ENCODE data around the gene NEURL1B.
"Not testable (repeated sequence)": the region's sequence is repeated elsewhere in the genome, so short reads cannot be mapped to it uniquely, and the experiment has no call there.

NEURL1B gene

DNA sequence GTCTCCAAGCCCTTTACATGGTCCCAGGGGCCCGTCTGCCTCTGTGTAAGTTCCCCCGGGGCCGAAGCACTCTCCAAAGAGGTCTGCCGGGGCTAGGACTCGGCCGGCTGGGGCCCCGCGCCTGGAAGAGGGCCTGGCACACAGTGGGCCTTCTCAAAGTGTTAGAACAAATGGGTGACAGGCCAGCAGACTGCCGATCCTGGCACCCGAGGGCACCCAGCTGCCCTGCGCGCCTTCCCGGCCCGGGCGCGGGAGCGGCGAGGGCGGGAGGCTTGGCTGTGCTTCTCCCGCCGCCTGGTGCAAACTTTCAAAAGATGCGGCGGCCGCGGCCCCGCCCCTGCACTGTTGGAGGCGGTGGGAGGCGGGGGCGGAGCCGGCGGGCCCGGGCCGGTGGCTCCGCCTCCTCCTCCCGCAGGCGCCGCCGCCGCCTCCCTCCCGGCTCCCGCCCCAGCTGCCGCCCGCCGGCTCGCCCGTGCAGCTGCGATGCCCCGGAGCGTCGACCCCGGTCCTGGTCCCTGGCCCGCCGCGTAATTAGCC is at the start of gene NEURL1B:
Gene NEURL1B, plus strand, starts transcription at position 442 of the 537 bp plus-strand sequence. CDS start 144 bp downstream, outside the sequence.
- DNase-seq: no peak

DNA sequence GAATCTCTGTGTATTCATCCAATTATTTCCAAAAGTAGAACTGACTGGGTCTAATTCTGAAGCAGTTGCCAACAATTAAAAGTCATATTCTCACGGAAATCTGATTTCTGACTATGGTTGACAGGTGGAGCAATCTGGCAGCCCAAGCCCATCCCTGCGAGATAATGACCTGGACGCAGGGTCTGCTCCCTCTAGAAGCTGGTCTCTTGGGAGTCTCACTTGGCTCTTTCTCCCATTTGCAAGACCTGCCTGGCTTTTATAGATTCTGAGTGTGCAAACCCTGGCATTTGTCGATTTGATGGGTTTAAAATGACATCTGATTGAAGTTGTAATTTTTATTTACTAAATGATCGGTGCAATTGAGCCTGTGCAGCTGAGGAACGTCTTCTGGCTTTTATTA is 49.4 kb upstream of the NEURL1B start:
- DNase-seq: no peak

GRCh38 chr5:172592881-172593280 is 48.2 kb upstream of the NEURL1B start:
- no peak for DNase-seq

GRCh38 chr5:172593306-172593705 is 47.8 kb upstream of the NEURL1B start:
- DNase-seq: no peak

DNA sequence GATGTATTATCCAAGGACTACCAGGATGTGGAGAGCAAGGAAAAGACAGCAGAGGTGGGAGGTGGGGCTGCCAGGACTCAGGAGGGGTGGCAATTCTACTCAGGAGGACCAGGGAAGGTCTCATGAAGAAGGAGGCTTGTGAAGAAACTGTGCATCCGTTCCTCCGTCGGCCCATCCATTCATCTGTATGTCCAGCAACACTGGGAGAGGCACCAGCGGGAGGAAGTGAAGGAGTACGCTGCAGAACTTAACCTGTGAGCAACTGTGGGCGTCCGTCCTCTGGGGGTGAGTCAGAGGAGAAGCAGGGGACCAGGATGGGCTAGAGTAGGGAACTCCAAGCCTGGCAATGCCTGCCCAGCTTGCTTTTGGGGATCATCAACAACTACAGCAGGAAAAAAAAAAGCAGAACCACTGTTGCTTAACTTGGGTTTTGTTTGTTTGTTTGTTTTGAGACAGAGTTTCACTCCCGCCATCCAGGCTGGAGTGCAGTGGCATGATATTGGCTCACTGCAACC is 47.3 kb upstream of the NEURL1B start:
- no peak for DNase-seq

DNA sequence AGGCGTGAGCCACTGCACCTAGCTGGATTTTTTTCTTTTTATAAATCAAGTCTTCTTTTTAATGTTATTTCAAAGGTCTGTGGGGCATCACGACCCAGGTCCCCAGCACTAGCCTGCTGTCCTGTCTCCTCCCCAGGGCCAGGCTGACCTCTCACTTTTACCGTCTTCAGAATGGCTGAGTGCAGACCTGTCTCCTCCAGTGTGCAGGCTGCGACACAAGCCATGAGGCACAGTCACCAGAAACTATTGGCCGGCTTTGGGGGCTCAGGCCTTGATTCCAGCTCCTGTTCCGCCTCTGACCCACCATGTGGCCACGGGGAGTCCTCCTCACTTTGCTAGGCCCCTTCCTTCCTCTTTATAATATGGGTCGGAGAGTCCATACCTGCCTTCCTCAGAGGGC is 46.6 kb upstream of the NEURL1B start:
- DNase-seq: no peak

DNA sequence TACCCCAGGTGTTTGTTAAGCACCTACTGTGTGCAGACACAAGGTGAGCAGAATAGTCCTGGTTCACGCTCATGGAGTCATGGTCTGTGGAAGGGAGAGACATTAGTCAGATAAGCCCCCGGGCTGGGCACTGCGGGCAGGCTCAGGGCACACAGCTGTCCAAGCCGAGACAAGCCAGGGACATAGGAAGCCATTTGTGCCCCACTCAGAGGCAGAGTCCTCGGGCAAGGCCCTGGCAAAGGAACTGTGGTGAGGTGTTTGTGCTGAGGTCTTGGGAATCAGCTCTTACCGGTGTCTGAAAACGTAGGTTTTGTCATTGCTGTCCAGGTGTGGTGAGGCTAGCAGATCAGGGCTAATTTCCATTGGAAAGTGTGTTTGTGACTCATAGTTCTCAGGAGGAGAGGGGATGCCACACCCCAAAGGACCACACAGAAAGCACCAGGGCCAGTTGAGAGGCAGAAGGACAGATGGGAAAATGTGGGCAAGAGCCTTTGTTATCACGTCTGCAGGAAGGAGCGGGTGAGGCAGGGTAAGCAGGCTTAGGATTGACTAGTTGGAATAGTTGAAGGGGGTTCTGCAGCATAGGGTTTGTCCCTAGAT is 46.1 kb upstream of the NEURL1B start:
- DNase-seq: no peak

DNA sequence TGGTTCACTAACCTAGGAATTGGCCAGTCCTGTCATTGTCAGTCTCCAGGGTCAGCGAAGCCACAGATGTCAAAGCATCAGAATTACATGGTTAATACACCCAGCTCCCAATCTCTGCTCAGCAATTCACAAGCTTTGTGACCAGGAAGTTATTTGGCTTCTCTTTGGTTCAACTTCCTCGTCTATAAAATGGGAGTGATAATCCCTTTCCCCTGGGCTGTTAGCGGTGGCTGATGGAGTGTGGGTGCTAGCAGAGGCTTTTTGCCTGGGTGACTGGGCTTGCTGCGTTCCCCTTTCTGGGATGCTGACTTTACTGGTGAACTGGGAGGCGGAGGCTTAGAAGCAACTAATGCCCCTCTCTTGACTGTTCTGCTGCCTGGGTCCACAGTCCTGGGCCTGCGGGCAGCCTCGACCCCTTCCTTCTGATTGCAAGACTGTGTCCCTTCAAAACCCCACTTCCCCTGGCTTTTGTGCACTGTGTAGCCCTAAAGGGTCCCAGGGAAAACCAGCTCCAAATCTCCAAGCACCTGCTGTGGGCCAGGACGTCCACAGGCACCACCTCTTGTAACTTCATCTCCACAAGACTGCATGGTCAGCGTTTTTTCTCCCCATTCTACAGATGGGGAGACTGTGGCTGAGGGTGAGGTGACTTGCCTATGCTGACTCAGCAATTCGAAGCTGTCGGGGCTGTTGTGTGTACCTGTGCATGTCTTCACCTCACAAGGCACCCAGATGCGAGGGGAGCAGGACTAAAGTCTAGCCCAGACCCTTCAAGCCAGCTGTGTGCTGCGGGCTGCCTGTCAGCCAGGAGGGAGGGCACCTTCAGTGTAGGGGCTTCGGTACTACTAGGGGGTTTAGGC is 45.2 kb upstream of the NEURL1B start:
- no peak for DNase-seq

GRCh38 chr5:172596638-172597231 is 44.3 kb upstream of the NEURL1B start:
- no peak for DNase-seq

DNA sequence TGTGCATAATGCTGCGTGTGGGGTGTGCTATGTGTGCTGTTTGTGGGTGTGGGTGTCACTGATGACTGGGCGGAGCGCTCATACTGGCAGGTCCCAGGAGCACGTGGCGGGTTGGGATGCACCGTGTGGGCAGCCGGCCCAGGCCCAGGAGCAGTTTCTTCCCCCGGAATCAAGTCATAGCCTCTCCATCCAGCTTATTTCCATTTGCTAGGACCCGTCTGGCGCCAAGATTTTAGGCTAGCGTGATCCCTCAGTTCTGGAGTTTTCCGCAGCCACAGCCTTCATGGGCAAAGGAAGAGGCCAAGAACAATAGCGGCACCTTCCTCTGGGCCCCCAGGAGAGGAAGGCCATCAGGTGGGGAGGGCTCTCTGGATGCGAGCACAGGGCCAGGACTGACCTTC is 43.3 kb upstream of the NEURL1B start:
- no peak for DNase-seq

DNA sequence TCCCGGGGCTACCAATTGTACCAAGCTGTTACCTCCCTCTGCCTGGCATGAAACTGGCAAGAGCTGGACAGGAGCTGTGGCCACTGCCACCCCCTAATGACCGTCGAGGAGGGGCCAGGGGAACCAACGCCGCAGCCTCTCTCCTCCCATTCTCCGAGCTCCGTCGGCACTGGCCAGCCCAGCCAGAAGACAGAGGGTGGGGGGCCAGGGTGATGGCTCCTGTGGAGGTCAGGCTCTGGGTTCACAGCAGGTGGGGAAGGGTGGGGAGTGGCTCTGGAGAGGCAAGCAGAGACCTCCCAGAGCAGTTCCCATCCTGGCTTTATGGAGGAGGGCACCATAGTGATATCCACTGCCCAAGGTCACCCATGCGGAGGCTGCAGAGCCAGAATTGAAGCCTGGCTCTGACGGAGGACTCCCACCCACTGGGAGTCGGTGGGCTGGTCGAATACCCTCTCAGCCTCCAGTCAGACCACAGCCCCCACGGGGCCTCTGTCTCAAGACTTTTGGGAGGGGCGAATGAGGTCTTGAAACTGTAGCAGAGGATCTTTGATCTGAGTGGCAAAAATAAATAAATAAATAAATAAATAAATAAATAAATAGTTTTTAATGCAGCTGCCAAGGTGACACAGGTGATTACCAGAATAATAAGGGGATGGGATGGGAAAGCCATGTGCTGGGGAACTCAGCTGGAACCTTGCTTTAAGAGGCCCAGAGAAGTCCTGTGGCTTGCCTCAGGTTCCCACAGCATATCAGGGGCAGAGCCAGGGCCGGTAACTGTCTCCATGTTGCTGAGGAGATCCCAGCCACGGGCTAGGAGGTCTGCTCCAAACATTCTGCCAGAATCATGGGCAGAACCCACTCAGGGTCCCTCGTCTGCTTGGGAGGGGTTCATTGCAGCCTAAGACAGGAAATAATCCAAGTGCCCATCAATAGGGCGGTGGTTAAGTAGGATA is 42.5 kb upstream of the NEURL1B start:
- no peak for DNase-seq

DNA sequence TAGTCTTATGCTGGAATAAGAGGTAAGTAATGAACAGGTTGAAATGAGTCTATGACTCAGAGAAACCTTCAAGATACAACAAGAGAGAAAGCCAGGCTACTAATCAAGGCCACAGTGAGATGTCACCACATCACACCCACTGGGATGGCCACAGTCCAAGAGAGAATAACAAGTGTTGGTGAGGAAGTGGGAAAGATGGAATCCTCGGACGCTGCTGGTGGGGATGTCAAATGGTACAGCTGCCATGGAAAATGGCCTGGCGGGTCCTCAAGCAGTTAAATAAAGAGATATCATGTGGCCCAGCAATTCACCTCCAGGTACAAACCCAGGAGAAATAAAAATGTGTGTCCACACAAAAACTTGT is 41.9 kb upstream of the NEURL1B start:
- DNase-seq: no peak

- no peak for DNase-seq
Observed at GRCh38 chr5:172600571-172600970, 40.5 kb upstream of the NEURL1B start.

- not testable (repeated sequence) for DNase-seq
Observed at GRCh38 chr5:172601576-172601975, 39.5 kb upstream of the NEURL1B start.

DNA sequence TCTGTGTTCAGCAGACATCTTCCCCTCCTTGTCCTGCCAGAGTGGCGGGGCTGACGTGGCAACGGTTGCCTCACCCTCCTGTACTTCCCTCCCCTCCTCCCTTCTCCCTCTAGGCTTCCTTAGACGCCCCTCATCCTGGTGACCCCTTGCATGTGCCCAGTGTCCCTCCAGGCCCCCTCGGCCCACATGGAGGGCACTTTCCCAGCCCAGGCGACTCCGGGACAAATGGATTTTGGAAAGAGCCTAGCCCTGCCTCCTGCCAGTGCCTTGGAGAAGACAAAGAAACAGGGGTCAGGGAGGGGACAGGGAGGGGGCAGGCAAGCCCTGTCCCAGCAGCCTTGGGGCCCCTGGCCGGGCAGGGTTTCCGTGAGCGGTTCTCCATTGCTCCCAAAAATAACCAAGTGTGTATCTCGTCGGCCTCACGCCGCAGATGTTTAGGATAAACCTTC is 38.3 kb upstream of the NEURL1B start:
- DNase-seq: no peak

- no peak for DNase-seq
Observed at GRCh38 chr5:172603251-172603806, 37.7 kb upstream of the NEURL1B start.

- DNase-seq: no peak
Observed at GRCh38 chr5:172605466-172605865, 35.6 kb upstream of the NEURL1B start.

DNA sequence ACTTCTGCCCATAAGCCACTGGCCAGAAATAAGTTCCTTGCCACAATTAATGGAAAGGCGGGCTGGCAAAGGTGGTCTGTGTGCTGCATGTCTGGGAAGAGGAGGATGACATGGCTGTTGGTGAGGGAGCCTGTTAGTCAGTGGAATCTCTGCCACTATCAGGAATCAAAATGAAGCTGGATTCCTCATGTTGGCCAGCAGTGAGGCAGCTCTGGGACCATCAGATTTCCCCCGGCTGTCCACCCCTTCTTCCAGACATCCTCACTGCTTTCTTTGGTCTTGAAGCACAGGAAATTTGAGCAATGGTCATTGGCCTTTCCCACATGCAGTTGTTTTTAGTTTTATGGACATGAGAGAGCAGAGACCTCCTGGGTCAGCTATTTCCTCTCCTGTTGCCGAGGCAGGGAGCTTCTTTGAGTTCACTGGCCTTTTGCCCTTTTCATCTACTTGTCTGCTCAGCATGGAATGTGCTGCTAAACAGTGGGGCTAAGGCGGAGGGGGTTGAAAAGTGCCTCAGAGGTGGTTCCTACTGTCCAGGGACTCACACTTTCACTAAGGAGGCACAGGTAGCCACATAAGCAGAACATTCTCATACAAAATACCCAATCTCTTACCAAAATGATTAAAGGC is 34.8 kb upstream of the NEURL1B start:
- DNase-seq: no peak

- DNase-seq: no peak
Observed at GRCh38 chr5:172607213-172607793, 33.8 kb upstream of the NEURL1B start.

GRCh38 chr5:172608773-172609172 is 32.3 kb upstream of the NEURL1B start:
- no peak for DNase-seq

GRCh38 chr5:172610643-172611042 is 30.4 kb upstream of the NEURL1B start:
- DNase-seq: no peak
